Measurements from ENCODE around the gene CELF2. TPM values are rescaled to one million over a fixed set of nuclear protein-coding genes. Genes with fewer than 3 reads are reported as not detected.
A peak's percentile ranks its signal among the peaks of the same experiment; 100 is the strongest.

CELF2 gene
- total RNA-seq, 1 donor from 2014 or later: 77.6 TPM

DNA sequence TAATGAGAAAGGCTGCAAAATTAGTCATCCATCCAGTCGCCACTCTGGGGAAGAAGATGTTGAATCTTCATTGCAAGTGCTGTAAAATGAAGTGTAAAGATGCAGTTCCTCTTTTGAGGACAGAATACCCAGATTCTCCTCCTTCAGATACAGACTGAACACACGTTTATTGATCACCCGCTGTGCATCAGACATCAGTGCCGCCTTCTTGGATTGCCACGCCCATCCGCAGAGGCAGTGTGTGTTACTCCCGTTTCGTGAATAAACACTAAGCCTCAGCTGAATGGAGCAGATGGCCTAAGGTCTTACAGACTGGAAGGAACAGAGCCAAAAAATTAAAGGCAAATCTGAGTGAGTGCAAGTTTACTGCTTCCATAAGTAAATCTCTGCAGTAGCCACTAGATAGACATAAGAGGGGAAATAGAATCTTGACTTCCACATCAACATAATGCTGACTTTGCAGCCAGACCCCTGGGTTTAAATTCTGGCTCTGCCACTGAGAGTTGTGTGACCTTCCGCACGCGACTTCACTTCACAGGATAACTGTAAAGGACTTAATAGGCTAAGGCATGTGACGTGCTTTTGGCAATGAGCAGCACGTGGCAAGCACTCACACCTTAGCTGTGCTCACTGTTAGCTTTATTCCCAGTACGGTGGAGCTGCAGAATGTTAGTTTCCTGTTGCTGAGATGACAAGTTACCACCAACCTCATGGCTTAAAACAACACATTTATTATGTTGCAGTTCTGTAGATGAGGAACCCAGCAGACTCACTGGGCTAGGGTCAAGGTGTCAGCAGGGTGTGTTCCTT, 285.9 kb downstream of the CELF2 start:
- peaks cover 47% of the 10 kb centered on the region for H3K4me1 Mint-ChIP-seq
- TF ChIP-seq, protein P1, sequence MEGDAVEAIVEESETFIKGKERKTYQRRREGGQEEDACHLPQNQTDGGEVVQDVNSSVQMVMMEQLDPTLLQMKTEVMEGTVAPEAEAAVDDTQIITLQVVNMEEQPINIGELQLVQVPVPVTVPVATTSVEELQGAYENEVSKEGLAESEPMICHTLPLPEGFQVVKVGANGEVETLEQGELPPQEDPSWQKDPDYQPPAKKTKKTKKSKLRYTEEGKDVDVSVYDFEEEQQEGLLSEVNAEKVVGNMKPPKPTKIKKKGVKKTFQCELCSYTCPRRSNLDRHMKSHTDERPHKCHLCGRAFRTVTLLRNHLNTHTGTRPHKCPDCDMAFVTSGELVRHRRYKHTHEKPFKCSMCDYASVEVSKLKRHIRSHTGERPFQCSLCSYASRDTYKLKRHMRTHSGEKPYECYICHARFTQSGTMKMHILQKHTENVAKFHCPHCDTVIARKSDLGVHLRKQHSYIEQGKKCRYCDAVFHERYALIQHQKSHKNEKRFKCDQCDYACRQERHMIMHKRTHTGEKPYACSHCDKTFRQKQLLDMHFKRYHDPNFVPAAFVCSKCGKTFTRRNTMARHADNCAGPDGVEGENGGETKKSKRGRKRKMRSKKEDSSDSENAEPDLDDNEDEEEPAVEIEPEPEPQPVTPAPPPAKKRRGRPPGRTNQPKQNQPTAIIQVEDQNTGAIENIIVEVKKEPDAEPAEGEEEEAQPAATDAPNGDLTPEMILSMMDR (conservative IDR thresholded peaks at IDR 0.05): no peak
- peaks cover 73% of the 10 kb centered on the region for H3K36me3 Mint-ChIP-seq (ENCODE audit: low read depth)
- peaks cover 13% of the 10 kb centered on the region for H3K9me3 Mint-ChIP-seq
- no peak for DNase-seq (ENCODE audit: low read depth, low spot score)
- H3K4me3 Mint-ChIP-seq: no peak overlapping the region
- H3K27me3 Mint-ChIP-seq (ENCODE audit: low read depth): no peaks in the 10 kb centered on the region
- H3K27ac Mint-ChIP-seq (ENCODE audit: unreplicated experiment): peak overlapping the region; percentile 24

DNA sequence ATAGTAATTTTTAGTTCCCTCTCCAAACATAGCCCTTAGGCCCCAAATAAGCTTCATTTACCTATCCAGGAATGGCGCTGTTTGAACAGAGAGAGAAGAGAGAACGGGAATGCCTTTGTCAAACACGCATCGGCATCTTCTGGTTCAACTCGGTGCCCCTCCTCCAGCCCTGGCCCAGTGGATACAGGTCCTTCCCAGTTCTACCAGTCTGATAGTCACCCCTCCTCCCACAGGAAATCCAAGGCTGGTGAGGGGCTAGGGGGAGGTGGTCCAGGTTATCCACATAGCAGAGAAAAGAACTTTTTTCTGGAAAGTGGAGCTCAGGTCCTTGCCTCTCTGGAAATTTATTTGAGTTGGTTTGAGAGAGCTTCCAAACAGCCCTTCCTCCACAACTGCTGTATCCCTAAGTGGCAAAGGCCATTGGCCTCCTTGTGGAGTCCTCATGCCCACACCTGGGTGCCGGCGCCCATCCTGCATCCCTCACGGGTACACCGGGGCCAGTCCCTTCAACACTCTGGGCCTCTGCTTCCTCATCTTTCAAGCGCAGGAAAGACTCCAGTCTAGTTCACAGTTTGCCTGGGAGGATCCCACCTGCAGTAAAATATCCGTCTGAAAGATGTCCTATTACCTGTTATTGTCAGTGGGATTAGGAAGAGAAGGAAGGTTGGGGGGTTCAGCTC, 287.4 kb downstream of the CELF2 start:
- TF ChIP-seq, protein P1 (conservative IDR thresholded peaks at IDR 0.05): no peak
- H3K9me3 Mint-ChIP-seq: peaks cover 17% of the 10 kb centered on the region
- H3K36me3 Mint-ChIP-seq (ENCODE audit: low read depth): peaks cover 82% of the 10 kb centered on the region
- no peaks in the 10 kb centered on the region for H3K27me3 Mint-ChIP-seq (ENCODE audit: low read depth)
- no peak overlapping the region for H3K4me3 Mint-ChIP-seq
- DNase-seq (ENCODE audit: low read depth, low spot score): no peak
- no peak overlapping the region for H3K27ac Mint-ChIP-seq (ENCODE audit: unreplicated experiment)
- H3K4me1 Mint-ChIP-seq: peaks cover 41% of the 10 kb centered on the region

DNA sequence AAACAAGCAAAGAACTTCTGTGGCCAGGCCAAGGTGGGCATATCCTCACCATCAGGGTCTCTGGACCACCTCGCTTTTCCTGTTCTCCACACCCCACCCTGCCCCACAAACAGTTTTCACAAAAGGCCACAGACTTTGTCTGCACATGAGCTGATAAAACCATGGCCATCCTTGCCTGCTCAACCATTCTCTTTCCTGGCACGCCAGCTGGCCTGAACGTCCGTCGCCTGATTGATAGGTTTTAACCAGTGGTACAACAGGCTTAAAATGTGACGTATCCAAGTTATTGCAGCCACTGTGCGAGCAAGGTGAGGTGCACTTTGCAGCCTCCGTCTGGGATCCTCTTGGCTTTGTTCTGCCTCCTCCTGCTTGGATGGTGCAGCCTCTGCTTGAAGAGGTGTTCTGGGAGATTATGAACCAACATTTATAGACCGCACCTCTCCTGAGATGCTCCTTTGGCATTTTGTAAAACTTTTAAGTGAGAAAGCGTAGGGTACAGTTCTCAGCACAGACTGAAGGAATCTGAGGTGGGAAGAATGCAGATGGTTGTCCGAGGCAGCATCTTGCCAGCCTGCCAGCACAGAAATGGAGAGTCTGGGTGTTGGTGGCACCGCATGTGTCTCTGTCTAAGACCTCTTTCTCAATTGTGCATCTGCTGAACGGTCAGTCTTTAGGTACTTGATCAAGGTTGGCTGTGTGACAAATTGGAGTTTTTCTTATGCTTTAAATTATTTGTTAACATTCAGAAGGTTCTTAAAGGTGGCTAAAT, 288.3 kb downstream of the CELF2 start:
- TF ChIP-seq, protein P1 (conservative IDR thresholded peaks at IDR 0.05): no peak
- Mint-ChIP-seq H3K4me1 (peaks cover 36% of the 10 kb centered on the region), H3K27ac (ENCODE audit: unreplicated experiment) (no peak overlapping the region), H3K4me3 (no peak overlapping the region), H3K36me3 (ENCODE audit: low read depth) (peaks cover 87% of the 10 kb centered on the region), H3K27me3 (ENCODE audit: low read depth) (no peaks in the 10 kb centered on the region), H3K9me3 (peaks cover 19% of the 10 kb centered on the region)
- DNase-seq (ENCODE audit: low read depth, low spot score): no peak

GRCh38 chr10:11307004-11307403, 289.3 kb downstream of the CELF2 start:
- Mint-ChIP-seq H3K27ac (ENCODE audit: unreplicated experiment) (no peak overlapping the region), H3K9me3 (peaks cover 27% of the 10 kb centered on the region), H3K4me1 (peaks cover 31% of the 10 kb centered on the region), H3K36me3 (ENCODE audit: low read depth) (peaks cover 93% of the 10 kb centered on the region), H3K27me3 (ENCODE audit: low read depth) (no peaks in the 10 kb centered on the region), H3K4me3 (no peak overlapping the region)
- no peak for DNase-seq (ENCODE audit: low read depth, low spot score)
- TF ChIP-seq, protein P1 (conservative IDR thresholded peaks at IDR 0.05): no peak

DNA sequence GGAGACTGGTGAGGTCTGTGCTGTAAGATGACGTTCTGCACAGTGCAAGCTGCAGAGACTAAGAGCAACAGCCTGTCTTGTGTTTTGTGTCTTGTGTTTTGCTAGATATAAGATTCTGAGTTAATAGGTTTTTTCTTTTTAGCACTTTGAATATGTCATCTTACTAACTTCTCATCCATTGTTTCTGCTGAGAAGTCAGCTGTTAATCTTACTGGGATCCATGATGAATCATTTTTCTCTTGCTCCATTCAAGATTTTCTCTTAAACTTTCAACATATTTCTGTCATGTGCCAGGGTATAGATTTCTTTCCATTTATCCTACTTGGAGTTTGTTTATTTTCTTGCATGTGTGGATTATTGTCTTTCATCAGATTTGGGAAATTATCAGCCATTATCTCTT, 290.3 kb downstream of the CELF2 start:
- peaks cover 92% of the 10 kb centered on the region for H3K36me3 Mint-ChIP-seq (ENCODE audit: low read depth)
- H3K4me3 Mint-ChIP-seq: no peak overlapping the region
- H3K27ac Mint-ChIP-seq (ENCODE audit: unreplicated experiment): no peak overlapping the region
- peaks cover 22% of the 10 kb centered on the region for H3K4me1 Mint-ChIP-seq
- no peak for DNase-seq (ENCODE audit: low read depth, low spot score)
- H3K27me3 Mint-ChIP-seq (ENCODE audit: low read depth): no peaks in the 10 kb centered on the region
- H3K9me3 Mint-ChIP-seq: peaks cover 28% of the 10 kb centered on the region
- TF ChIP-seq, protein P1 (conservative IDR thresholded peaks at IDR 0.05): no peak
